ENCODE results near the gene RFX8.
"Not testable (repeated sequence)": the region's sequence is repeated elsewhere in the genome, so short reads cannot be mapped to it uniquely, and the experiment has no call there.

The RFX8 gene

DNA sequence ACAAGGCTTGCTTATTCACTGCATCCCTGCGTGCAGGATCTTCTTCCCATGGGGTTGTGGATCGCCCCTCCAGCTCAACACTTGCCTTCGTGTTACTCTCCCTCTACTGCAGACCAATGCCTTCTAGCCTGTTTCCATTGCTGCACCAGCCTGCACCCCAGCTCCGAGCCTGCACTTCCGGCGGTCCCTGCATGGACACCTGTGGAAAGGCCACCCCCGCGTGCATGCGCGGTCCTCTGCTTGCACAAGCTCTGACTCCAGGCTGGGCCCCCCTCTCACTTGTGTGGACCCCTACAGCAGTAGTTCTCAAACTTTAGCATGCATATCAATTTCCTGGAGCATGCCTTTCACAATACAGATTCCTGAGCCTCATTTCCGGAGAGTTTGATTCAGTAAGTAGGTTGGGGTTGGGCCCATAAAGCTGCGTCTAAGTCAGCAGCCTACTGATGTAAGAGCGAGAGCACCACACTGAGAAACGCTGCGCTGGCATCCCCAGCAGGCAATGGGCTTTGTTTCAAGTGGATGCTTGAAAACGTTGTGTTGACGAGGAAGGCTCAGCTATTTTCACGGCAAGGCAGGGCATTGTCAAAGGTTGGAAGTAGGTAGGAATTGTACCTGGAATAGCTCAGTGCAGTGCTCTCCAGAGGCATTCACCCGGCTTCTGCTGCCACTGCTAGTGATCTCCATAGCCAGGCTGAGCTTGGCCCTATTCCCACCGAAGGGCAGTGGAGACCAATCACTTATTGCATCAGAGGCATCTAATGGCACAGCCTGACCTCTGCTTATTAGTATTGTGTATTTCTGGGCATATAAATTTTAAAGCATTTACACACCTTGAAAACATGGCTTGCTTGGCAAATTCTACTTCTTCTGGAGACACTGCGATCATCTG, 120.2 kb downstream of the RFX8 start:
- TF ChIP-seq, protein P1, sequence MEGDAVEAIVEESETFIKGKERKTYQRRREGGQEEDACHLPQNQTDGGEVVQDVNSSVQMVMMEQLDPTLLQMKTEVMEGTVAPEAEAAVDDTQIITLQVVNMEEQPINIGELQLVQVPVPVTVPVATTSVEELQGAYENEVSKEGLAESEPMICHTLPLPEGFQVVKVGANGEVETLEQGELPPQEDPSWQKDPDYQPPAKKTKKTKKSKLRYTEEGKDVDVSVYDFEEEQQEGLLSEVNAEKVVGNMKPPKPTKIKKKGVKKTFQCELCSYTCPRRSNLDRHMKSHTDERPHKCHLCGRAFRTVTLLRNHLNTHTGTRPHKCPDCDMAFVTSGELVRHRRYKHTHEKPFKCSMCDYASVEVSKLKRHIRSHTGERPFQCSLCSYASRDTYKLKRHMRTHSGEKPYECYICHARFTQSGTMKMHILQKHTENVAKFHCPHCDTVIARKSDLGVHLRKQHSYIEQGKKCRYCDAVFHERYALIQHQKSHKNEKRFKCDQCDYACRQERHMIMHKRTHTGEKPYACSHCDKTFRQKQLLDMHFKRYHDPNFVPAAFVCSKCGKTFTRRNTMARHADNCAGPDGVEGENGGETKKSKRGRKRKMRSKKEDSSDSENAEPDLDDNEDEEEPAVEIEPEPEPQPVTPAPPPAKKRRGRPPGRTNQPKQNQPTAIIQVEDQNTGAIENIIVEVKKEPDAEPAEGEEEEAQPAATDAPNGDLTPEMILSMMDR (IDR thresholded peaks at IDR 0.05; ENCODE audit: low read depth, low read length), result no peak
- no peak overlapping the region for H3K4me3 ChIP-seq (ENCODE audit: low read depth, low read length)

DNA sequence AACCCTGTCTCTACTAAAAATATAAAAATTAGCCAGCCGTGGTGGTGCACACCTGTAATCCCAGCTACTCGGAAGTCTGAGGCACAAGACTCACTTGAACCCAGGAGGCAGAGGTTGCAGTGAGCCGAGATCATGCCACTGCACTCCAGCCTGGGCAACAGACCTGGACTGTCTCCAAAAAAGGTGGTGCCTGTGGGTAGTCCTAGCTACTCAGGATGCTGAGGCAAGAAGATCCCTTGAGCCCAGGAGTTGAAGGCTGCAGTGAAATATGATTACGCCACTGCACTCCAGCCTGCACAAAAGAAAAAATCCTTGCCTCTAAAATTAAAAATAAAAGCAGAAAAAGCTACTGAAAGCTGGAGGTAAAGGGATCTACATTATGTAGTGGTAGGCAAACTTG, 122.3 kb downstream of the RFX8 start:
- not testable (repeated sequence) for H3K4me3 ChIP-seq (ENCODE audit: low read depth, low read length)

DNA sequence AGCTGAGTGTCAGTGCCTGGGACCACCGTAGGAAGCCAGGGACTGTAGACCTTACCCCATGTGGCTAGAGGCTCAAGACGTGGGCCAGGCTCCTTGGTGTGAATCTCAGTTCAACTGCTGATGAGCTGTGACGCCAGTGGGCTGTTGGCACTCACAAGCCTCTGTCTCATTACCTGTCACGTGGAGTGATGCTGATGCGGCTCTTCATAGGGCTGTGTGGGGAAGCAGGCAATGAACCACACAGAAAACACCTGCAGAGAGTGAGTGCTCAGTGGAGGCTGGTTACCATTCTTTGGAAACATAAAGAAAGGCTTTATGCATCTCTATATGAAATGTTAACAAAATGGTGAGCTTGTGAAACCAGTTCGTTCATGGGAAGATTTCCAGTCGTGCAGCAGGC, 123.7 kb downstream of the RFX8 start:
- TF ChIP-seq, protein P1 (IDR thresholded peaks at IDR 0.05; ENCODE audit: low read depth, low read length), result no peak
- H3K4me3 ChIP-seq (ENCODE audit: low read depth, low read length), result no peak overlapping the region

DNA sequence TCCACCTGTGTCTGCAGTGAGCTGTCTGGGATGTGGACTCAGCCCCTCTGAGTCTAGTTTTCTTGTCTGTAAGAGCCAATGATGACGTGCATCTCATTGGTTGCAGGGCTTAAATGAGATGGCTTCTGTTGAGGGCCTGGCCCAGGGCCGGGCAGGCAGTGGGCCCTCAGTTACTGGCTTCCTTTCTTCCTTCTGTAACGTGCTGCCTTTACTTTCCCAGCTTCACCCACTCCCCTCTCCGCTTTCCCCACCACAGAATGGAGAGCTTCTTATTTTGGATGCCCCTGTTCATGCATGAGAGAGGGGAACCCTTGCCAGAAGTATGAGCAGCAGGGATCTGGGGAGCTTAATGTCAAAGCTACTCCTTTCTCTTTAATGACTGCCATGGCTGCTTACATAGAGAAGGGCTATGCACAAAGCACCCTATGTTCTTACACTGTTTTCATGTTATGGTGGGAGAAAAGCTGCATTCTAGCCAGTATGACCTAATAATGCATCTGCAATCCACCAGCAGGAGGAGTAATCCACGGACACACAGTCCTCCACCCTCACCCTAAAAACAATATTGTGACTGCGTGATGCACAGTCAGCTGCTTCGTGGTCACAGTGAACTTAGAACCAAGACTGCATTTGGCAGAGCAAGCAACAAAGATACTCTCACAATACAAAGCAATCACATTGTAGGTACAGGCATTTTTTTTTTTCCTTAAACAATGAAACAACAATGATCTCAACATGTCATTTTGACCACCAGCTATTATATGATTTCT, 124.8 kb downstream of the RFX8 start:
- no peak overlapping the region for H3K4me3 ChIP-seq (ENCODE audit: low read depth, low read length)
- TF ChIP-seq, protein P1 (IDR thresholded peaks at IDR 0.05; ENCODE audit: low read depth, low read length), result peak; percentile 37; the same call in 1 of the 2 replicates

DNA sequence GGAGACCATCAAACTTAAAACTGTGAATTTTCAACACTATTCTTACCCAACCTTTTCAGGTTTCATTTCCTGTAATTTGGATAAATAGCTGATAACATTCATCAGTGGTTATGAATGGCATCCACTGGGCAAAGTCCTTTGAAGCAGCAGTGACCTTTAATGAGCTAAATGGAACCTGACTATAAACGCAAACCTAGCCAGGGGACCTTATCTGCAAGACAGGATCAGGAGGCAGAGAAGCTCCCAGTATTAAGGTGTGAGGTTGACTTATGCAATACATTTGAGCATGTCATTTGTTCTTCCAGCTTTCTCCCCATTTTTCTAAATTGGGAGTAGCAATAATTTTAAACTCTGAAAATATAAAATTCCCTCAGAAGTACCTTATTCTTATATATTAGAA, 126.0 kb downstream of the RFX8 start:
- TF ChIP-seq, protein P1 (IDR thresholded peaks at IDR 0.05; ENCODE audit: low read depth, low read length), result no peak
- no peak overlapping the region for H3K4me3 ChIP-seq (ENCODE audit: low read depth, low read length)
